ENCODE results near the gene NOTUM. TPM values are rescaled to one million over a fixed set of nuclear protein-coding genes. Genes with fewer than 3 reads are reported as not detected.

NOTUM gene
- total RNA-seq, 2 experiments from 2014 or later = not detected

GRCh38 chr17:81941484-81942166 lies 19.4 kb downstream of the NOTUM start:
- ChIA-PET CTCF (interaction anchor here (1.9 kb wide), 1 partner anchor 18 kb away, joined by 4 read pairs; no protein-coding TSS in a partner anchor), POLR2A (no interaction called here)
- TF ChIP-seq, protein P1, sequence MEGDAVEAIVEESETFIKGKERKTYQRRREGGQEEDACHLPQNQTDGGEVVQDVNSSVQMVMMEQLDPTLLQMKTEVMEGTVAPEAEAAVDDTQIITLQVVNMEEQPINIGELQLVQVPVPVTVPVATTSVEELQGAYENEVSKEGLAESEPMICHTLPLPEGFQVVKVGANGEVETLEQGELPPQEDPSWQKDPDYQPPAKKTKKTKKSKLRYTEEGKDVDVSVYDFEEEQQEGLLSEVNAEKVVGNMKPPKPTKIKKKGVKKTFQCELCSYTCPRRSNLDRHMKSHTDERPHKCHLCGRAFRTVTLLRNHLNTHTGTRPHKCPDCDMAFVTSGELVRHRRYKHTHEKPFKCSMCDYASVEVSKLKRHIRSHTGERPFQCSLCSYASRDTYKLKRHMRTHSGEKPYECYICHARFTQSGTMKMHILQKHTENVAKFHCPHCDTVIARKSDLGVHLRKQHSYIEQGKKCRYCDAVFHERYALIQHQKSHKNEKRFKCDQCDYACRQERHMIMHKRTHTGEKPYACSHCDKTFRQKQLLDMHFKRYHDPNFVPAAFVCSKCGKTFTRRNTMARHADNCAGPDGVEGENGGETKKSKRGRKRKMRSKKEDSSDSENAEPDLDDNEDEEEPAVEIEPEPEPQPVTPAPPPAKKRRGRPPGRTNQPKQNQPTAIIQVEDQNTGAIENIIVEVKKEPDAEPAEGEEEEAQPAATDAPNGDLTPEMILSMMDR (IDR thresholded peaks at IDR 0.05) = no peak
- no peak for ATAC-seq (ENCODE audit: poor library complexity)
- H3K4me1 ChIP-seq (ENCODE audit: insufficient read depth, low read length) = peaks cover 12% of the 10 kb centered on the region
- intact Hi-C loops (cut with DNase I, micrococcal nuclease) = no loop called here
- no peak for DNase-seq
- H3K36me3 Mint-ChIP-seq (ENCODE audit: low read depth) = no peaks in the 10 kb centered on the region
- H3K9me3 Mint-ChIP-seq = no peaks in the 10 kb centered on the region
- no peak overlapping the region for H3K27ac Mint-ChIP-seq
- no peak overlapping the region for H3K4me3 ChIP-seq (ENCODE audit: low read length)
- peaks cover 0 to 9% of the 10 kb centered on the region in 2 experiments for H3K27me3 ChIP-seq (ENCODE audit: control insufficient read depth in 1 of 2, insufficient read depth in 2 of 2, low read length in 2 of 2)
- H3K9me3 ChIP-seq (ENCODE audit: control insufficient read depth in 1 of 2, insufficient read depth in 1 of 2, low read length in 2 of 2) = peaks cover 0 to 11% of the 10 kb centered on the region in 2 experiments
- H3K36me3 ChIP-seq (ENCODE audit: insufficient read depth, low read length) = no peaks in the 10 kb centered on the region
- H3K4me3 Mint-ChIP-seq = no peak overlapping the region
- H3K4me1 Mint-ChIP-seq (ENCODE audit: low read depth) = no peaks in the 10 kb centered on the region
- no peak overlapping the region for H3K27ac ChIP-seq (ENCODE audit: low read depth in 1 of 2, low read length in 2 of 2)
- H3K27me3 Mint-ChIP-seq = peaks cover 6% of the 10 kb centered on the region

GRCh38 chr17:81940538-81941483 lies 20.2 kb downstream of the NOTUM start:
- no peaks in the 10 kb centered on the region for H3K4me1 Mint-ChIP-seq (ENCODE audit: low read depth)
- Histone ChIP-seq H3K27me3 (ENCODE audit: control insufficient read depth in 1 of 2, insufficient read depth in 2 of 2, low read length in 2 of 2) (peaks cover 0 to 9% of the 10 kb centered on the region in 2 experiments), H3K4me1 (ENCODE audit: insufficient read depth, low read length) (peaks cover 16% of the 10 kb centered on the region), H3K9me3 (ENCODE audit: control insufficient read depth in 1 of 2, insufficient read depth in 1 of 2, low read length in 2 of 2) (peaks cover 0 to 11% of the 10 kb centered on the region in 2 experiments), H3K36me3 (ENCODE audit: insufficient read depth, low read length) (no peaks in the 10 kb centered on the region), H3K4me3 (ENCODE audit: low read length) (no peak overlapping the region), H3K27ac (ENCODE audit: low read depth in 1 of 2, low read length in 2 of 2) (no peak overlapping the region)
- ATAC-seq (ENCODE audit: poor library complexity) = no peak
- TF ChIP-seq, protein P1 (IDR thresholded peaks at IDR 0.05) = no peak
- ChIA-PET POLR2A (no interaction called here), CTCF (interaction anchor here (1.9 kb wide), 1 partner anchor 19 kb away, joined by 4 read pairs; no protein-coding TSS in a partner anchor)
- H3K9me3 Mint-ChIP-seq = no peaks in the 10 kb centered on the region
- intact Hi-C loops (cut with DNase I, micrococcal nuclease) = no loop called here
- peak overlapping the region; percentile 38 for H3K4me3 Mint-ChIP-seq
- peaks cover 6% of the 10 kb centered on the region for H3K27me3 Mint-ChIP-seq
- no peak for DNase-seq
- no peak overlapping the region for H3K27ac Mint-ChIP-seq
- no peaks in the 10 kb centered on the region for H3K36me3 Mint-ChIP-seq (ENCODE audit: low read depth)

DNA sequence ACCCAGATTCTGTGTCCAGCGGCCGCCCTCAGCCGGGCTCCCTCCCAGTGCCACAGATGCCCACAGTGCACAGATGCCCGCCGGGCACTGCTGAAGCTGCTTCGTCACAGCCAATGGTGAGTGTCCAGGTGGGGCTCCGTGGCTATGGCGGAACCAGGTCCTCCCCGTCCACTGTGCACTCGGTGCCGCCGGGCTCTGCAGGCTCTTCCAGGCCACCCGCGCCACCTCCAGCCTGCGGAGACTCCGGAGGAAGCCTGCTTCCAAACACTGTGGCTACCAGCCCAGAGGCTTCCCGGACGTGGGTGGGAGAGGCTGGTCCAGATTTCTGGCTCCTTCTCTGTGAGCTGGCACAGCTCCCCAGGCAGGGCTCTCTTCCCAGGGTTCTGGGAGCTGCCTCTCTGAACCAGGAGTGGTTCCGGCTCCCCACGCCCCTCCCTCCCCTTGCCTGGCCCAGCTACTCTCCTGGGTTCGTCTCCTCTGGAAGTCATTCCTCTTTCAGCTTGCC lies 21.1 kb downstream of the NOTUM start:
- no peaks in the 10 kb centered on the region for H3K36me3 Mint-ChIP-seq (ENCODE audit: low read depth)
- H3K27ac Mint-ChIP-seq = no peak overlapping the region
- Histone ChIP-seq H3K27me3 (ENCODE audit: control insufficient read depth in 1 of 2, insufficient read depth in 2 of 2, low read length in 2 of 2) (peaks cover 0 to 9% of the 10 kb centered on the region in 2 experiments), H3K9me3 (ENCODE audit: control insufficient read depth in 1 of 2, insufficient read depth in 1 of 2, low read length in 2 of 2) (peaks cover 0 to 11% of the 10 kb centered on the region in 2 experiments), H3K4me1 (ENCODE audit: insufficient read depth, low read length) (peaks cover 16% of the 10 kb centered on the region), H3K27ac (ENCODE audit: low read depth in 1 of 2, low read length in 2 of 2) (no peak overlapping the region), H3K4me3 (ENCODE audit: low read length) (no peak overlapping the region), H3K36me3 (ENCODE audit: insufficient read depth, low read length) (no peaks in the 10 kb centered on the region)
- no peaks in the 10 kb centered on the region for H3K9me3 Mint-ChIP-seq
- no peaks in the 10 kb centered on the region for H3K4me1 Mint-ChIP-seq (ENCODE audit: low read depth)
- H3K4me3 Mint-ChIP-seq = peak overlapping the region; percentile 38
- no peak for ATAC-seq (ENCODE audit: poor library complexity)
- TF ChIP-seq, protein P1 (IDR thresholded peaks at IDR 0.05) = no peak
- CTCF ChIA-PET = interaction anchor here (1.9 kb wide), 1 partner anchor 20 kb away, joined by 4 read pairs; no protein-coding TSS in a partner anchor
- intact Hi-C loops (cut with DNase I, micrococcal nuclease) = no loop called here
- peaks cover 6% of the 10 kb centered on the region for H3K27me3 Mint-ChIP-seq
- POLR2A ChIA-PET = interaction anchor here (0.6 kb wide), 1 partner anchor 38 kb away, joined by 3 read pairs; the partner anchor contains the start of gene NPB
- no peak for DNase-seq

Data from CD4-positive, alpha-beta T cell (primary cell).